Measurements from ENCODE around the gene ARID1B.

The ARID1B gene

GRCh38 chr6:157133856-157134255 is 356.7 kb downstream of the ARID1B start:
- H3K4me1 ChIP-seq (ENCODE audit: insufficient read depth, low read length) = no peaks in the 10 kb centered on the region
- no peak overlapping the region for H3K27ac ChIP-seq (ENCODE audit: low read length)
- no peaks in the 10 kb centered on the region for H3K79me2 ChIP-seq (ENCODE audit: insufficient read depth, low read length)
- no peak overlapping the region for H3K9ac ChIP-seq (ENCODE audit: low read depth, low read length)
- H2AFZ ChIP-seq (ENCODE audit: low read depth, low read length) = no peak overlapping the region
- H4K20me1 ChIP-seq (ENCODE audit: insufficient read depth, low read length) = peaks cover 13% of the 10 kb centered on the region
- H3K4me2 ChIP-seq (ENCODE audit: insufficient read depth, low read length) = no peak overlapping the region
- ATAC-seq (ENCODE audit: insufficient read depth, low read depth) (no peak), DNase-seq (no peak)
- no peak overlapping the region for H3K4me3 ChIP-seq (ENCODE audit: low read depth in 1 of 2, low read length in 2 of 2)
- peaks cover 76% of the 10 kb centered on the region for H3K36me3 ChIP-seq (ENCODE audit: insufficient read depth, low read length)
- H3K27me3 ChIP-seq (ENCODE audit: insufficient read depth, low read length, poor library complexity) = no peaks in the 10 kb centered on the region
- TF ChIP-seq CTCF (IDR thresholded peaks at IDR 0.05; ENCODE audit: borderline replicate concordance, extremely low read depth, low read length, poor library complexity, severe bottlenecking) (no peak), EZH2 (IDR thresholded peaks at IDR 0.05; ENCODE audit: borderline replicate concordance, low read depth, low read length, severe bottlenecking) (no peak)
- H3K9me3 ChIP-seq (ENCODE audit: insufficient read depth, low read length, severe bottlenecking) = no peaks in the 10 kb centered on the region

GRCh38 chr6:157134402-157135047 is 357.3 kb downstream of the ARID1B start:
- H3K9me3 ChIP-seq (ENCODE audit: insufficient read depth, low read length, severe bottlenecking) = no peaks in the 10 kb centered on the region
- H3K79me2 ChIP-seq (ENCODE audit: insufficient read depth, low read length) = no peaks in the 10 kb centered on the region
- no peak overlapping the region for H2AFZ ChIP-seq (ENCODE audit: low read depth, low read length)
- ATAC-seq (ENCODE audit: insufficient read depth, low read depth) (no peak), DNase-seq (no peak)
- no peak overlapping the region for H3K4me3 ChIP-seq (ENCODE audit: low read depth in 1 of 2, low read length in 2 of 2)
- no peak for TF ChIP-seq EZH2 (IDR thresholded peaks at IDR 0.05; ENCODE audit: borderline replicate concordance, low read depth, low read length, severe bottlenecking)
- no peak for TF ChIP-seq CTCF (IDR thresholded peaks at IDR 0.05; ENCODE audit: borderline replicate concordance, extremely low read depth, low read length, poor library complexity, severe bottlenecking)
- no peak overlapping the region for H3K9ac ChIP-seq (ENCODE audit: low read depth, low read length)
- peaks cover 13% of the 10 kb centered on the region for H4K20me1 ChIP-seq (ENCODE audit: insufficient read depth, low read length)
- H3K4me1 ChIP-seq (ENCODE audit: insufficient read depth, low read length) = no peaks in the 10 kb centered on the region
- no peak overlapping the region for H3K4me2 ChIP-seq (ENCODE audit: insufficient read depth, low read length)
- peaks cover 75% of the 10 kb centered on the region for H3K36me3 ChIP-seq (ENCODE audit: insufficient read depth, low read length)
- H3K27me3 ChIP-seq (ENCODE audit: insufficient read depth, low read length, poor library complexity) = no peaks in the 10 kb centered on the region
- H3K27ac ChIP-seq (ENCODE audit: low read length) = no peak overlapping the region

- DNase-seq = no peak
- peaks cover 76% of the 10 kb centered on the region for H3K36me3 ChIP-seq (ENCODE audit: insufficient read depth, low read length)
- H3K4me3 ChIP-seq (ENCODE audit: low read depth in 1 of 2, low read length in 2 of 2) = no peak overlapping the region
- H2AFZ ChIP-seq (ENCODE audit: low read depth, low read length) = no peak overlapping the region
- H3K27ac ChIP-seq (ENCODE audit: low read length) = no peak overlapping the region
- H3K9me3 ChIP-seq (ENCODE audit: insufficient read depth, low read length, severe bottlenecking) = no peaks in the 10 kb centered on the region
- no peak overlapping the region for H3K4me2 ChIP-seq (ENCODE audit: insufficient read depth, low read length)
- H3K79me2 ChIP-seq (ENCODE audit: insufficient read depth, low read length) = no peaks in the 10 kb centered on the region
- no peak for TF ChIP-seq EZH2 (IDR thresholded peaks at IDR 0.05; ENCODE audit: borderline replicate concordance, low read depth, low read length, severe bottlenecking)
- no peak for TF ChIP-seq CTCF (IDR thresholded peaks at IDR 0.05; ENCODE audit: borderline replicate concordance, extremely low read depth, low read length, poor library complexity, severe bottlenecking)
- no peak overlapping the region for H3K9ac ChIP-seq (ENCODE audit: low read depth, low read length)
- H4K20me1 ChIP-seq (ENCODE audit: insufficient read depth, low read length) = peaks cover 13% of the 10 kb centered on the region
- ATAC-seq (ENCODE audit: insufficient read depth, low read depth) = no peak
- H3K4me1 ChIP-seq (ENCODE audit: insufficient read depth, low read length) = no peaks in the 10 kb centered on the region
- H3K27me3 ChIP-seq (ENCODE audit: insufficient read depth, low read length, poor library complexity) = no peaks in the 10 kb centered on the region
These were observed 358.5 kb downstream of the ARID1B start for GRCh38 chr6:157135691-157136090.

All from DND-41 (cell line).